GM19467 (cell line): ENCODE measurements around the gene SIVA1.

Source experiments
- ATAC-seq: cut with Tn5 transposase; IDR thresholded peaks from one replicate; pipeline ENCODE4 v1.9.1; 2021; ENCODE audit warnings: mild to moderate bottlenecking, moderate library complexity; ENCODE audit not compliant: unreplicated experiment

The SIVA1 gene

DNA sequence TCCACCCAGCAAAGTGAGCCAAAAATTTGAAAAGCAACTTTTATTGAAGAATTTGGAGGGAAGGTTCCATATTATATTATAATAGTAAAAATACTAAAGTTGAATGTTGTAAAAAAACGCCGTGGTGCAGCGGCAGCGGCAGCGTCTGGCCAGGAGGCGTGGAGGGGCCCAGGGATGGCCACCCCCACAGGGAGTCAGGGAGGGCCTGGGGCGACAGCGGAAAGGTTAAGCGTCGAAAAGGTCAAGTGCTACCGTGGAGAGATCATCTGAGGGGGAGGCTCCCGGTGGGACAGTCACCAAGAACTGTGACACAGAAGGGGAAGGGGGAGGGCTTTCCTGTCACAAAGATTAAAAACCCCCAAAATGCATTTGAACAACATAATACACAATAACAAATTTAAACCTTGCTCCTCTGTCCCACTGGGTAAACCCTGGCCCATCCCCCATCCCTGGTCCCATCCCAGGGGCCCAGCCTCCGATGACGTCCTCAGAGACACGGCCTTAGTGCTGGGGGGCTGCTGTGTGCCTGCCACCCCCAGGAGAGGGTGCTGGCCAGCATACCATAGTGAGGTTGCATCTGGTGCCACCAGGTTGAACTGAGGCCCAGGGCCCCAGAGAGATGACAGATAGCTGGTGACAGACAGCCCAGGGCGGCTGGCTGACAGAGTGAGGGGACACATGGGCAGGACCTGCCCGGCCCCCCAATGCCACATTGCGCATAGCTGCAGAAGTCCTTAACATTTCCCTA, 16.6 kb downstream of the SIVA1 start:
- ATAC-seq = no peak

DNA sequence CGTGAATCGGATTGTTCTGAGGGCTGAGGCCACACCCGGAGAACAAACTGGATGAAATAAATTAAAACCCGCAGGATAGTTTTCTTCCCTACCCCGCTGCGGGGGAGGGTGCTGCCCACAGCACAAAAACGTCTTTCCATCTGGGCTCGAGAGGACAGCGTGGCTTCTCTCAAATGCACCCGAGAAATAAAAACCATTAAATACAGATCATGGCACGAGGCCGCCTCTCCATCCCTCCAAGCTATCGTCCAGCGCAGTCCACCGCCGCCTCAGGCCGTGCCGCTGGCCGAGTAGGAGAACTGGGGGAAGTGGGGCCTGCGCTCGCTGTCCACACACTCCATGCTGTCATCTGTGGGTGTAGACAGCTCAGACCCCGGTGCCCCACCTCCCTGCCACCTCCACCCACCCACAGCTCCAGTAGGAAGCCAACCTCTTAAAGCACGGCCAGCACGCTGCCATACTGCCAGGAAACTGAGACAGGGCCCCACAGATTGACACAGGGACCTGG, 17.2 kb downstream of the SIVA1 start:
- ATAC-seq = no peak

DNA sequence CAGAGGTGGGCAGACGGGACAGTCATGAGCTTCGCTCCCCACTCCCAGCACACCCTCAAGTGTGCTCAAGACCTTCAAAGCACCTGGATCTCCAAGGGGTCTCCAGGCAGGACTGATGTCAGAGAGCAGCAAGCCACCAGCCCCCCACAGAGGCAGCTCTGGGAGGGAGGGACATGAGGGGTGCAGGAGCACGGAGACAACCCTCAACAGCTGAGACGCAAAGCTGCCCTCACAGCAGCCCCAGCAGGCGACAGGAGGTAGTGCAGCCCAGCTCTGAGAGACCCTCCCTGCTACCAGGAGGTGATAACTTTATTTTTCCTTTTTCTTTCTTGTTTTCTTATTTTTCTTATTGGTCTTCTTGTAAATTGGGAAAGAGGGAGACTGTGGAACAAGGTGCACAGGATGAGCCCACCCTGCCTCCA, 17.9 kb downstream of the SIVA1 start:
- ATAC-seq = no peak

DNA sequence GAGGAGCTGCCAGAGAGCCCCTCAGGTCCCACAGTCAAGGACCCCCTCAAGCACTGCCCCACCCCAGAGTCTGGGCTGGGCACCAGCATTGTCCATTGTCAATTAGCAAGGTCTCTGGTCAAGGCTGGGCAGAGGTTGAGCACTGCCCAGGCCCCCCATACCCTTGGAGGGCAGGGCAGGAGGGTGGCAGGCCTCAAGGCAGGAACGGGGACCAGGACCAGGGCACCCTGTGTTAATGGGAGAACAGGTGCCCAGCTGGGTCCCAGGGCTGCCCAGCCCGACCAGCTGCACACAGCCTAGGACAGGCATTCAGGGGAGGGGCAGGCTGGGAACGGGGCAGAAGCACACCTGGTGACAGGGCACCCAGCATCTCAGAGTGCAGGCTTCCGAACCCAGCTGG, 18.4 kb downstream of the SIVA1 start:
- no peak for ATAC-seq

DNA sequence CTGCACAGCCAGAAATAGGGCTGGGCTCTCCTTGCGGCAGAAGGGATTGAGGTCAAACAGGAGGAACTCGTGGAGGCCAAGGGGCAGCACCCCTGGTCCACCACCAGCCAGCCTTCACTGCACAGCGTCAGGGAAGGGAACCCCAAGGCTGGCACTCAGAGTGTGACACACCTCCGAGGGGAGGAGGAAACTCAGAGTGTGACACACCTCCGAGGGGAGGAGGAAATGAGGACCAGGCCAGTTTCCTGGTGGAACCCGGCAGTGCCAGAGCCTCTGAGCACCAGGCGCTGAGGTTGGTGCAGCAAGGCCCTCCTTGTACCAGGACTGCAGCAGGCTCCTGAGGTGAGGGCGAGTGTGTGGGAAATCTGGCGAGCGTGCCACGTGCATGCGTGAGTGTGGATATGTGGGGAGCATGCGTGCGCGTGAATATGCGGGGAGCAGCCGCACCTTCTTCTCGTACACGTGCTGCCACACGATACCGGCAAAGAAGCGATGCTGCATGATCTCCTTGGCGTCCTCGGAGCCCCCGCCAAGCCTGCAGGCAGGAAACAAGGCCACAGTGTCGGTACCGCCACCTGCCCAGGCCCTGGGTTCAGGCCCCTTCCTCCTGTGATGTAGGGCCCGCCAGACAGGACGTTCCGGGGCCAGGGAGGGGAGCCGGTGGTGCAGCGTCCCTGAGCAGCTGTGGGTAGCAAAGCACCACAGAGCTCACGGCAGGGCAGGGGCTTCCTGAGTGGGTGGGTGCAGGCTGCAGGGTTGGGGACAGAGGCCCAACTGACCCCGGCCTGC, 19.2 kb downstream of the SIVA1 start:
- no peak for ATAC-seq

DNA sequence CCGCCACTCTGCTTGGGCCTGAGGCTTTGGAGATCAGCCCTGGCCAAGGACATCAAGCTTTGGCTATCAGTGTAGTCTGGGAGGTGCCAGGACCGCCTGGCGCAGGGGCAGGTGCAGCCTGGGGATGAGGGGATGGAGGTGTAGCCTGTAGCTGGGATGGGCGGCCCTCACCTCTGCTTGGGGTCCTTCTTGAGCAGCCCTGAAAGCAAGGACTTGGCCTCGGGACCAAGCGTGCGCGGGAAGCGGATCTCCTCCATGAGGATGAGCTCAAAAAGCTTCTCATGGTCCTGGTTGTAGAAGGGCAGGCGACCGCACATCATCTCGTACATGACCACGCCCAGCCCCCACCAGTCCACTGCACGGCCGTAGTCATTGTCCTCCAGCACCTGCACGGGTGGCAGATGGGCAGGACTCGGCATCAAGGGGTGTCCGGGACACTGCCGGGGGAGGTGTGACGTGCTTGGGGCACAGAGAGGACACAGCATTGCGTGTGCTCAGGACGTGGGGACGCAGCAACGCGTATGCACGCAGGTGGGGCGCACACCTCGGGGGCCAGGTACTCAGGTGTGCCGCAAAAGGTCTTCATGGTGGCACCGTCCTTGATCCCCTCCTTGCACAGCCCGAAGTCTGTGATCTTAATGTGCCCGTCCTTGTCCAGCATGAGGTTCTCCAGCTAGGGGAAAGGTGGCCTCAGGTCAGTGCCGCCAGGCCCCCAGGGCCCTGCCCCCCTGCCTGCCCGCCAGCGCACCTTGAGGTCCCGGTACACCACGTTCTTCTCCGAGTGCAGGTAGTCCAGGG, 20.0 kb downstream of the SIVA1 start:
- no peak for ATAC-seq

DNA sequence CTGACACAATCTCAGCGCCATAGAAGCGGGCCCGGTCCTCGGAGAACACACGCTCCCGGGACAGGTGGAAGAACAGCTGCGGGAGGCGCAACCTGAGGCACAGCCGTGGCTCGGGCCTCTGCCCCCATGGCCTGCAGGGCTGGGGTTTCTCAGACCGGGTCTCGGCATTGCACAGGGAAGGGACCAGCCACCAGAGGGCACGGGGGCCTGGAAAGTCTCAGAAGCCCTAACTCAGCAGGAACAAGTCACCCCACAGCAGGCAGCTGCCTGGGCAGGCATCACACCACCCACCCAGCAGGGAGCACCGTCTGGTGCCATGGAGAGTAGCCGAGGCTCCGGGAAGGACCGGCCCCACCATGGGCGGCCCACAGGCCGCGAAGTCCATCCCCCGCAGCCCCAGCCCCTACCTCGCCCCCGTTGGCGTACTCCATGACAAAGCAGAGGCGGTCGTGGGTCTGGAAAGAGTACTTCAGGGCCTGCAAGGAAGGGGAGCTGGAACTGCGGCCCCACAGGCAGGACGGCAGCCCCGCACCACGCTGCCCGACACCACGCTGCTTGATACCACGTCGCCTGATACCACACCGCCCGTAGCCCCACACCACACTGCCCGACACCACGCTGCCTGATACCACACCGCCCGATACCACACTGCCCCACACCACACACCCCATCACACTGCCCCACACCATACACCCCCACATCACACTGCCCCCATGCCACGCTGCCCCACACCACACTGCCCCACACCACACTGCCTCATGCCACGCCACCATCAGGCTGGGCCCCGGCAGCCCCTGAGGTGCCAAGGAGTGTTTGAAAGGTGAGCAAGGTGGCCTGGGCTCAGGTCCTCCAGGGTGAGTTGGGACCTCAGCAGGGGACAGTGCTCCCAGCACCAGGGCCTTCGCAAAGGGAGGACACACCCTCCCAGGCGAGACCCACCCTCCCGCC, 20.8 kb downstream of the SIVA1 start:
- no peak for ATAC-seq

DNA sequence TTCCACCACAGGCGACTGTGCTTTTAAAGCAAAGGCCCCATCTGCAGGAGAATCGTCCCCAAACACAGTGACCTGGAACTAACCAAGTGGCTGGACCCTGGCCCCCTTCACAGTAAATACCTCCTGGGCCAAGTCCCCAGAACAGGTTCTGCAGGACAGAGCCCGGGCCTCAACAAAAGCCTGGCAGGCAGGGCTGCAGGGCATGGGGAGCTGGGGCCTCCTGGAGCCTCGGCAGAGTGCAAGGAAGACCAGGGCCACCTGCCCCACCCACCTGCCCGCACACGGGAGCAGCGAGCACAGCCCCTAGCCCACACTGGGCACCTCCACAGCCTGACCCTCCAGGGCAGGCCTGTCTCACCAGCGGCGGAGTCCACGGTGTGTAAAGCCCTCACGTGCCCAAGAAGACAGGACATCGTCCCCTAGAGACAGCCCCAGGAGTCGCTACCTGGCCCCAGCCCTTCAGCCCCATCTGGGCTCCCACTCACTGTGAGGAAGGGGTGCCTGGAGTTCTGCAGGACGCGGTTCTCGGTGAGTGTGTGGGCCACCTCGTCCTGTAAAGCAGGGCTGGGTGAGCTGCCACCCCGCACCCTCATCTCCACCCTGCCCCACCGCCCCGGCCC, 21.6 kb downstream of the SIVA1 start:
- ATAC-seq = no peak

DNA sequence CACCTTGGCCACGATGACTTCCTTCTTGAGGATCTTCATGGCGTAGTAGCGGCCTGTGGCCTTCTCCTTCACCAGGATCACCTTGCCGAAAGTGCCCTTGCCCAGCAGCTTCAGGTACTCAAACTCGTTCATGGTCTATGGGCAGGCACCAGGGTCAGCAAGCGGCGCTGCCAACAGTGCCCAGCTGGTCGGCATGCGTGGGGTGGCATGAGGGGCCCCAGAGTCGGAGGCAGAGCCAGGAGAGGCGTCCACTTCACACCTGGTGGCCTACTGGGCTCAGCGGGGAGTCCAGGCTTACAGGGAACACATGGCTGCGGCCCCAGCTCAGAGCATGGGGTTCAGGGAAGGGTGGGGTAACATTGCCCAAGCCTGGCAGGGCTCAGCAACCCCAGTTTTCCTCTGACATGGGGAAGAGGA, 22.1 kb downstream of the SIVA1 start:
- no peak for ATAC-seq

DNA sequence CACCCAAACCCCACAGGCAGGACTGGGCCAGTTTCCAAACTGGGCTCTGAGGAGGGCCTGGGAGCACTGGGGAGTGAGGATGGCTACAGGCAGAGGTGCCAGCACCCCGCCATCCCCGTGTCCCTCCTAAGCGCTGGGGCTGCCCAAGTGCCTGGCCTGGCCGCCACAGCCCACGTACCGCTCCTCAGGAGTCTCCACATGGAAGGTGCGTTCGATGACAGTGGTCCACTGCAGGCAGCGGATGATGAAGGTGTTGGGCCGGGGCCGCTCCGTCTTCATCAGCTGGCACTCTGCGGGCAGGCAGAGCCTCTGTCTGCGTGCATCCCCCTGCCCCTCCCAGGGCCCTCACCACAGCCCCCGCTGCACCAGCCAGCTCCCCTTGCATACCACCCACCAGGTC, 23.5 kb downstream of the SIVA1 start:
- ATAC-seq = no peak

DNA sequence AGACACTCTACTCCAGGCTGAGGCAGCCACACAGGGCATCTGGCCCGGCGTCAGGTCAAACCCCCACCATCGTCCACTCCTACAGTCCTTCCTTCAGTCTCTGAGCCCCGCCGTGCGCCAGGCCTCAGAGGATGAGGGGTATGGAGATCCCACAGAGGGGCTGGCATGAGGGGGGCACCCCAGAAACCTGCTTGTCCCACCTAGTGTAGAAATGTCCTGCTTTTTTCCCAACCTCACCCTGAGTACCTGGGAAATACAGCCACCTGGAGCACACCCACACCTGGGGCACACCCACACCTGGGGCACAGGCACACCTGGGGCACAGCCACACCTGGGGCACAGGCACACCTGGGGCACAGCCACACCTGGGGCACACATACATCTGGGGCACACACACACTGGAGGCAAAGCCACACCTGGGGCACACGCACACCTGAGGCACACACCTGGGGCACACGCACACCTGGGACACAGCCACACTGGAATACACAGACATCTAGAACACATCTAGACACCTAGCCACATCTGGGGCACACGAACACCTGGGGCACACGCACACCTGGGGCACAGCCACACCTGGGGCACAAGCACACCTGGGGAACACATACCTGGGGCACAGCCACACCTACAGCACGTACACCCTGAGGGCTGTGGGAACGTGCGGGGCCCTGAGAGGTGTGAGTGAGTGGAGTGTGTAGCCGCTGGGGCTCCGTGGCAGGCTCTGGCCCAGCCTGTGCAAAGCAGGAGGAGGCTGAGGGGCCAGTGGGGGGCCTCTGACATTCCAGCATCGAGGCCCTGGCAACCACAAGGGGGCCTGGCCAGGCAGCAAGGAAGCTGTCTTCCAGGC, 24.2 kb downstream of the SIVA1 start:
- ATAC-seq = no peak

DNA sequence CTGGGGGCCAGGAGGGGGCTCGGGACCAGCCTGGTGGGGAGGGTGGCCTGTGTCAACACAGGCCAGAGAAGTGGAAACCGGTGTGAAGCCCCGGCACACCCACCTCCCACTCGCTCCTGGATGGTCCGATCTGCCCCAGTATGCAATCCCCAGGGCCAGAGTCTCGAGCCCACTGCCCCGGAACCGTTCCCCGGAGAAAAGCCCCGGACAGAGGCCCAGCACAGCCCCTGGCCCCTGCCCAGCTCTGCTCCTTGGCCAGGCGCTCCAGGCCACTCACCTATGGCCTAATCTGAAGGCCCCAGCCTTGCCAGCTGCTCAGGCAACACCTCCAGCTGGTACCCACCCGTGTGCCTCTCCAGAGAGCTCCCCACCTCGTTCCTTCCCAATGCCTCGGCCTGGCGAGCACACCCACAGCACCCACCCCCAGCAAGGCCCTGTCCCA, 24.9 kb downstream of the SIVA1 start:
- ATAC-seq = no peak

DNA sequence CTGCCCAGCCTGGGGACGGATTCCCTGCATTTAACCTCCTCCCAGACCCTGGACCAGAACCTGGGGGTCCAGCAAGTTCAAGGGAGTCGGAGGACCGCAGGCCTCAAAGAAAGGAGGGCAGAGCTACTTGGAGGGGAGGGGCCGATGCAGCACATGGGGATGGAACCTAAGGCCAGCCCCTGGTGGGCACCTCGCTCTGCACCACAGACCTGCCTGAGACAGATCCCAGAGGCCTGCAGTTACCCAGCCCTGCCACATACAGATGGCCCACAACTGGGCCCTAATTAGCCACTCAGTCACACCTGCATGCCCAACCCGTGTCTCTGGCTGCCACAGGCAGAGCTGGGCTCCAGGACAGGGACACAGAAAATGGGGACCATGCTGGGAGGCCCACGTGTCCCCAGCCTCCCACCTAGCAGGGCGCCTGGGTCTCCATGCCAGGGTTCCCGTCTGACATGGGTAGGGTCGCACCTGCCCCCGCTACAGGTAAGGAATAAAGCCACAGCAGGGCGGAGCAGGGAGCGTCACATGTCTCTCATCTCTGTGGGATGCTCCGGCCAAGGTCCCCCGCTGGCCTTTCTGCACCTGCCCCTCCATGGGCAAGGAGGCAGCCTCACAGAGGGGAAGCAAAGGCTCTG, 25.9 kb downstream of the SIVA1 start:
- no peak for ATAC-seq

DNA sequence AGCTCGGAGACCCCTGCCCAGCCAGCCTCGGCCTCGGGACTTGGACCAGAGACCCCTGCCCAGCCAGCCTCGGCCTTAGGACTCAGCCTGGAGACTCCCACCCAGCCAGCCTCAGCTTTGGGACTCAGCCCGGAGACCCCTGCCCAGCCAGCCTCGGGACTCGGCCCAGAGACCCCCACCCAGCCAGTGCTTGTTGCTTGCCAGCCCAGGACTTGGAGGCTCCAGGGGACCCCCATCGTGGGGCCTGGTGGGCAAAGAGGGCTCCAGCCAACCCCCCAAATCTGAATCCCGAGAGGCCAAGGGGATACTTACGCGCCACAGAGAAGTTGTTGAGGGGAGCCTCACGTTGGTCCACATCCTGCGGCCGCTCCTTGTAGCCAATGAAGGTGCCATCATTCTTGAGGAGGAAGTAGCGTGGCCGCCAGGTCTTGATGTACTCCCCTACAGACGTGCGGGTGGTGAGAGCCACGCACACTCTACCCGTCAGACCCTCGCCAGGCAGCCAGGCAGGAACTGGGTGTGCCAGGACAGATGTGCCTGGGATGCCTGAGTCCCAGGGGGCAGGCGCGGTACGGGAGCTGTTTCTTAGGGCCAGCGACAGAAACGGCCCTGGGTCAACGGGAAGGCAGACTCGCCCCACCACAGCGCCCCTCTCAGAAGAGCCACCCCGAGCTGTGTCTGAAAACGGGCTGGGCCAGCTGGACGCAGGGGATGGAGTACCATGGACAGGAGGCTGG, 27.0 kb downstream of the SIVA1 start:
- ATAC-seq = no peak

DNA sequence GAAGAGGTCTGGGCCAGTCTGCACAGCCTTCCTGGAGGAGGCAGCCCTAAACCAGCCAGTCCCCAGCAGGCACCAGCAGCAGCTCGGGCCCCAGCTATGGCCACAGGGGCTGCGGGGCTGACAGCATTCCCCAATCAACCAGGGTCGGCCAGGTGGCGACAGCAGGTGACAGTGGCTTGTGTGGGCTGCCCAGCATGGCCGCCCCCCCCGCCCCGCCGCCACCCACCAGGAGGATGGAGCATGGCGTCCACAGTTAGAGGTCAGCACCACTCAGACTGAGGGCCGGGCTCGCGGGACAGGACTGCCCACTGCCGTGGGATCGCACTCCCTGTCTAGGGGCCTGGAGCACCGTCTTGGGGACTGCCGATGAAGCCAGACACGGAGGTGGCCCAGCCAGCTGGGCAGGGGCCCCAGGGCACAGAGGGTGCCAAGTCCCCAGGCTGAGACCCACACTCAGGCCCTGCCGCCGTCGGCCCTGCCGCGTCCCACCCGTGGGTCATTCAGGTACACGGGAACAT, 27.6 kb downstream of the SIVA1 start:
- no peak for ATAC-seq

DNA sequence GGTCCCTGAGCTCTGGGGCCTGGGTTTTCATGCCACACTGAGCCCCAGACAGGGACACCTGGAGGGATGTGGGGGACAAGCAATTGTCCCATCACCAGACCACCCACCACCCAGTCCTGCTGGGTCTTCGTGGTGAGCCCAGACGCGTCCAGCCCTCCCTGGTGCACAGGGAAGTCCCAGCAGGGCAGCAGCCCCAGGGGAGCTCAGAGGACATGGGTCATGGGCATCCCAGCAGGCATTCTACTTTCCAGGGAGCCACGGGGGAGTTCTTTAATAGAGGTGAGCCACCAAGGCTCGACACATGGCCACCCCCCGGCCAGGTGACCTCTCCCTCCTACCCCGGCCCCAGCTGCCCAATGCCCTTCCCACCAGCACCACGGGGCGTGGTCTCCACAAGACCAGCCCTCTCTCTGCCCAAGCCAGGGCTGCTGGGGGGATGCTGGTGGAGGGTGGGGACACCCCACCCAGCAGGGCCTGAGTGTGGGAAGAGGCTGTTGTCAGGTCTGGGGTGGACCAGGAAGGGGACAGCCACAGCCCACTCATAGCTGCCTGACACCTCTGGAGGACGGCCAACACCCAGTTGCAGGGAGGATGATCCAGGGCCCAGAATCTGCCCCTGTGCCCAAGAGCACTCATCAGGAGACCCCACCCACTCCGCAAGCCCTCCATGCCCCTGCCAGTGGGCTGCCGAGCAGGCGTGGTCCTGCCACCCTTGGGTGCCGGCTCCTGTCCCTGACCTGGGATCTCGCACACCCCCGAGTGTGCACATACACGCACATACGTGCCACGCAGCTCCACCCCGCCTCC, 28.5 kb downstream of the SIVA1 start:
- ATAC-seq = no peak
